Stimulated activated CD4-positive, alpha-beta T cell treated with anti-CD3 and anti-CD28 coated beads, Interleukin-1b, Interleukin-23, amount 100 ng/mL, for 24 hours (primary cell): Measurements from ENCODE around the gene RELB.
"Not testable (repeated sequence)": the region's sequence is repeated elsewhere in the genome, so short reads cannot be mapped to it uniquely, and the experiment has no call there.

ENCODE experiments used
- DNase-seq, 4 experiments: peaks; one replicate each; pipeline ENCODE4 v3.0.0-alpha.2; 2020; ENCODE audit warnings: low read depth in 4 of 4, low spot score in 1 of 4

Gene RELB

DNA sequence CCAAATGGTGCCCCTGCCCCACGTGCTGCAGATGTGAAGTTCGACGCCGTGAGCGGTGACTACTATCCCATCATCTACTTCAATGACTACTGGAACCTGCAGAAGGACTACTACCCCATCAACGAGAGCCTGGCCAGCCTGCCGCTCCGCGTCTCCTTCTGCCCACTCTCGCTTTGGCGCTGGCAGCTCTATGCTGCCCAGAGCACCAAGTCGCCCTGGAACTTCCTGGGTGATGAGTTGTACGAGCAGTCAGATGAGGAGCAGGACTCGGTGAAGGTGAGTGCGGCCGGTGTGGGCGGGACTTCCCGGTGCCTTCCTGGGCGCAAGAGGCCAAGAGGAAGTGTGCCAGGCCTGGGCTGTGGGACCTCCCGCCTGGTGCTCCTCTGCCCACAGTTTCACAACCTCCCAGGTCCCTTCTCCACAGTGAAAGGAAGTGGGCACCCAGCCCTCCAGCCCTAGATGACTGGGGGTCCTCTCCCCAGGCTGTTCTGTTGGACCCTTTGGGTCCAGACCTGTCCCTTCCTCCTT, 14.1 kb upstream of the RELB start:
- no peak for DNase-seq

DNA sequence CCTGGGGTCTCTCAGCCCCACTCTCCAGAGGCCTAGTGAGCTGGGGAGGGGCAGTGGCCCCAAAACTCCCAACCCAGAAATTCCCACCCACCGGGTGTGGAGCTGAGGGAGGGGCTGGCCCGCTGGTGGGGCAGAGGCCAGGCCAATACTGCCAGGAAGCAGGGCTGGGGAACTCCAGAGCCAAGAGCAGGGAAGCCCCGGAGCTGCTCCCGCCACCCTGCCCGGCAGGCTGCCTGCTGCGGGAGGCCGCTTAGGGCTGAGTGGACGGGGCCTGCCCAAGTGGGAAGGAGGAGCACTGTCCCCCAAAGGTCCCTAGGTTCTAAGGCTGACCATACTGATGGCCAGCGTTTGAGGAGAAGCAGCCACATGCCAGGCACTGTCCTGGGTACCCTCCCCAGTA, 13.0 kb upstream of the RELB start:
- DNase-seq, result no peak

DNA sequence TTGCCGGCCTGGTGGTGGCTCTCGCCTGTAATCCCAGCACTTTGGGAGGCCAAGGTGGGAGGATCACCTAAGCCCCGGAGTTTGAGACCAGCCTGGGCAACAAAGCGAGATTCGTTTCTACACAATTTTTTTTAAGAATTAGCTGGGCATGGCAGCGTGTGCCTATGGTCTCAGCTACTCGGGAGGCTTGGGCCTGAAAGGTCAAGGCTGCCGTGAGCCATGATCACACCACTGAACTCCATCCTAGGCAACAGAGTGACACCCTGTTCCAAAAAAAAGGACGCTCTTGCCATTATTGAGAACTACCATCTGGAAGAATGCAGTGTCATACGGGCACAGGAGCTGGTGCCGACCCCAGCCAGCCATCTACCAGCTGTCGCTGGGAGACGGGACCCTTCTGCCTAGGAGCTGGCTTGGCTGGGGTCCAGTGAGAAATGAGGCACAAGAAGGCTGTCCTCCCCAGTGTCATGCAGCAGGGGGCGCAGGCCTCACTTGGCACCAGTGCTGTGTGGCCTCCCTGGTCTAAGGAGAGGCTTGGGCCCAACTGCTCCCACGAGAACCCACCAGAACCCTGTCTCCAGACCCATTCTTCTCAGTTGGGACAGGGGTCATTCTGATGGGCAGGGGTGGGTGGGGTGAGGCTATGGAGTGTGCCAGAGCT, 12.2 kb upstream of the RELB start:
- DNase-seq, result peak; percentile 24 to 53 (median 39)

DNA sequence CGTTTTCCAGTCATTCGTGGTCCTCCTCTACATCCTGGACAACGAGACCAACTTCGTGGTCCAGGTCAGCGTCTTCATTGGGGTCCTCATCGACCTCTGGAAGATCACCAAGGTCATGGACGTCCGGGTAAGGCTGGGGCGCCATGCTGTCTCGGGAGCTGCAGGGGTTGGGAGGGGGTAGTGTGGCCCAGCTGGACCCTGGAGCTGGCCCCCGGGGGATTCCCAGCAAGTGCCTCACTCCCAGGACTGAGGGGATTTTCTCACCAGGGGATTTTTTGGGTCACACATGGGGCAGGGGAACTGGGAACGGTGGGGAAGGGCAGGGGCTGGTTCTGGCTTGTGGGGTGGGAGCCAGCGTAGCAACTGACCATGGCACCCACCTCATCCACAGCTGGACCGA, 10.8 kb upstream of the RELB start:
- DNase-seq, result no peak

DNA sequence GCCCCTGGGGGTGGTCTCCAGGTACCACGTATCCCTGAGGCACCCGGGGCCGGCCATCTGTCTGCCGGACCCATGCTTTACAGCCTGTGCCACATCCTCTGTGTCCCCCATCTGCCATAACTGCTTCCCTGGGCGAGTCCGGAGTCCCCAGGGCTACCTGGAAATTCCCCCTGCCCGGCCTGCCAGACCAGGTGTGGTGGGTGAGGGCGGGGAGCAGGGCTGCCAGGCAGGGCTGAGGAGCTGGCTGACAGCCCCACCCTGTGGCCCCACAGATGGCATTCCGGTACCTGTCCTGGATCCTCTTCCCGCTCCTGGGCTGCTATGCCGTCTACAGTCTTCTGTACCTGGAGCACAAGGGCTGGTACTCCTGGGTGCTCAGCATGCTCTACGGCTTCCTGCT, 10.3 kb upstream of the RELB start:
- DNase-seq, result no peak

DNA sequence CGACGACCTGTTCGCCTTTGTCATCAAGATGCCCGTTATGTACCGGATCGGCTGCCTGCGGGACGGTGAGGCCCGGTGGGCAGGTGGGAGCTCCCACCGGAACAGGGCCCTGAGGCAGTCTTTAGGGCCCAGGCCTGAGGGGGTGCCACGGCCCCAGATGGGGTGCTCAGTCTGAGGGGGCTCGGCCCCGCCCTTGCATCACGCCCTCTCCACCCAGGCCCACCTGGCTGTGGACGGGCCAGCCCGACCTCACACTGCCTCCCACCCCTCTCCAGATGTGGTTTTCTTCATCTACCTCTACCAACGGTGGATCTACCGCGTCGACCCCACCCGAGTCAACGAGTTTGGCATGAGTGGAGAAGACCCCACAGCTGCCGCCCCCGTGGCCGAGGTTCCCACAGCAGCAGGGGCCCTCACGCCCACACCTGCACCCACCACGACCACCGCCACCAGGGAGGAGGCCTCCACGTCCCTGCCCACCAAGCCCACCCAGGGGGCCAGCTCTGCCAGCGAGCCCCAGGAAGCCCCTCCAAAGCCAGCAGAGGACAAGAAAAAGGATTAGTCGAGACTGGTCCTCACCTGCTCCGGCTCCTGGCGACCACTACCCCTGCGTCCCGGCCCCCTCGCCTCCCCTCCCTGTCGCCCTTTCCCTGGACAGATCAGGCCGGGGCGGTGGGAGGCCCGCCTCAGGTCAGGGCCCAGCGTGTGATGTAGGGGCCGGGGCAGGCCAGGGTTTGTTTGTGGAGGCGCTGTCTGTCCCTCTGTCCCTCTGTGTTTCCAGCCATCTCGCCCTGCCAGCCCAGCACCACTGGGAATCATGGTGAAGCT, 8.7 kb upstream of the RELB start:
- no peak for DNase-seq

DNA sequence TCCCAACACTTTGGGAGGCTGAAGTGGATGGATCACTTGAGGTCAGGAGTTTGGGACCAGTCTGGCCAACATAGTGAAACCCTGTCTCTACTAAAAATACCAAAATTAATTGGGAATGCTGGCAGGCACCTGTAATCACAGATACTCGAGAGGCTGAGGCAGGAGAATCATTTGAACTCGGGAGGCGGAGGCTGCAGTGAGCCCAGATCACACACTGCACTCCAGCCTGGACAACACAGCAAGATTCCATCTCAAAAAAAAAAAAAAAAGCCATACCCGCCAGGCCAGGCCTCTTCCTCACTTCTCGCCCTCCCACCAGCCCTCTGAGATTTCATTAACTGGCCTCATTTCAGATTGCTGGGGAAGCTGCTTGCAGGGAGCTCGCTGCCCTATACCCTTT, 7.7 kb upstream of the RELB start:
- DNase-seq, result no peak

DNA sequence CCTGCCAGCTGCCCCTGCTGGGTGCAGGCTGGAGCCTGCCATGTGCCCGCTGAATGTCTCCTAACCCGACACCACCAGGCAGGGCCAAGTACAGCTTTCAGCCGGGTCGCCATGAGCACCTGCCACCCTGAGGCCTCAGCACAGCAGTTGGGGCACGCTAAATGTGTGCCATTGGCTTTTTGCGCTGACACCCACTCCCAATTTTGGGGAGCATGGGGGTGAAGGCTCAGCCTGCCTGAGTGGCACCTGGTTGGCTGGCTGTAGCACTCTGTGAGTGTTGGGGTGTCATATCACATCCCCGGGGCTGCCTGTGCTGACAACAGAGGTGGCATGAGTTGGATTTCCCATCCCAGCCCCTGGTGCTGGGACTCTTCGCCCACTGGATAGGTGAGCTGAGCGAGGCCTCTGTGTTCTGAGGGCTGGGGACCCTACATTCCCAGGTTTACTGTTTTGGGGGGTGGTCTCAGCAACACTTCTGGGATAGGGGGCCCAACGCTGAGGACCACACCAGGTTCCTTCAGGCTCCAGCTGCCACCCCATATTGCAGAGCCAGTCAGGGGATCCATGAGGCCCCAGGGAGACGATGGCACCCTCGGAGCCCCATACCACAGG, 7.2 kb upstream of the RELB start:
- no peak for DNase-seq

DNA sequence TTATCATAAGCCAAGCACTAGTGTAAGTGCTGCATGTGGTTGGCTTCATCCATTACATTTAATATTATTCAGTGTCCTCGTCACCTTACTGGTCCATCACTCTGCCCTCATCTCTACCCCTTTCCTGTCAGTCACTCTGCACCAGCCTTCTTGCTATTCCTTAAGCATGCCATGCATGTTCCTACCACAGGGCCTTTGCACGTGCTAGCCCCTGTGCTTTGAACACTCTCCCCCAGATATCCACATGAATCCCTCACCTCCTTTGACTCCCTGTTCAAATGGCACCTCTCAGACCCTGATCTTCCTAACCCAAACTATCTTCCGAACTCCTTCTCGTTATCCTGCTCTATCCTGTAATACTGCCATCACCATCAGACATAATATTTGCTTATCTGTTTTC, 3.2 kb upstream of the RELB start:
- DNase-seq, result no peak

DNA sequence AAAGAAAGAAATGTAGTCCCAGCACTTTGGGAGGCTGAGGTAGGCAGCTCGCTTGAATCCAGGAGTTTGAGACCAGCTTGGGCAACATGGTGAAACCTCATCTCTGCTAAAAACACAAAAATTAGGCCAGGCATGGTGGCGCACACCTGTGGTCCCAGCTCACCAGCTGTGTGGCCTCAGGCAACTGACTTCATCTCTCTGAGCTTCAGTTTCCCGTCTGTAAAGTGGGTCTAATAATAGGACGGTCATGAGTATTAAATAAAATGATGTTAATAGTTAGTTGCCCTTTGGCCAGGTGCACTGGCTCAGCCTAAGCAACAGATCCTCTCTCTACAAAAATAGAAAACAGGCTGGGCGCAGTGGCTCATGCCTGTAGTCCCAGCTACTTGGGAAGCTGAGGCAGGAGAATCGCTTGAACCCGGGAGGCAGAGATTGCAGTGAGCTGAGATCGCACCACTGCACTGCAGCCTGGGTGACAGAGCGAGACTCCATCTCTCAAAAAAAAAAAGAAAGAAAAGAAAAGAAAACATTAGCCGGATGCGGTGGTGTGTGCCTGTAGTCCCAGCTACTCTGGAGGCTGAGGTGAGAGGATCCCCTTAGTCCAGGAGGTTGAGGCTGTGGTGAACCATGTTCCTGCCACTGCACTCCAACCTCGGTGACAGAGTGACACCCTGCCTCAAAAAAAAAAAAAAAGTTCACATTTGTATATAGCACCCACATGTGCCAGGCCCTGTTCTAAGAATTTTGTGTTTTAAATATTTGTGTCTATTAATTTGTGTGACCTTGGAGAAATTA, 1.9 kb upstream of the RELB start:
- not testable (repeated sequence) for DNase-seq

DNA sequence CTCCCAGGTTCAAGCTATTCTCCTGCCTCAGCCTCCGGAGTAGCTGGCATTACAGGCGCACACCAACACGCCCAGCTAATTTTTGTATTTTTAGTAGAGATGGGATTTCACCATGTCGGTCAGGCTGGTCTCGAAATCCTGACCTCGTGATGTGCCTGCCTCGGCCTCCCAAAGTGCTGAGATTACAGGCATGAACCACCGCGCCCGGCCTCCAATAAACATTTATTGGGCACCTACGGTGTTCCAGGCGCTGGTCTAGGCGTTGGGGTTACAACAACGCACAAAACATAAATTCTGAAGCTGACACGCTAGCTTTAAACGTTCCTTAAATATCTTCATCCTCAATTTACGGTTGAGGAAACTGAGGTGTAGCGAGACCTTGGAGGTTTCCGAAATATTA, 599 bp upstream of the RELB start:
- DNase-seq, result not testable (repeated sequence)

DNA sequence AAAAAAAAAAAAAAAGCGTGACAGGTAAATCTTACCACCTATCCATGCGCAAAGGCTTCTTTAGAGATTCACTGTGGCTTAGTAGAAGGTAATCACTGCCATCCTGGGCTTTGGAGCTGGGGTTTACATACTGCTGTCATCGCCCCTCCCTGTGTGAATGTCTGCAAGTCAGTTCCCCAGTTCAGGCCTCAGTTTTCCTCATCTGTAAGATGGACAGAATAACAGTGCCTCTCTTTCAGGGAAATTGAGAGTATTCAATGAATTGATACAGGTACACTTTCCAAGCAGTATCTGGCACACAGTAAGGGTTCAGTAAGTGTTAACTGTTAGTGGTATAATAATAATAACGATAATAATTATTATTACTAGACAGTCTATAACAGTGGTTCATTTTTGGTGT, 2.2 kb downstream of the RELB start:
- DNase-seq, result no peak

DNA sequence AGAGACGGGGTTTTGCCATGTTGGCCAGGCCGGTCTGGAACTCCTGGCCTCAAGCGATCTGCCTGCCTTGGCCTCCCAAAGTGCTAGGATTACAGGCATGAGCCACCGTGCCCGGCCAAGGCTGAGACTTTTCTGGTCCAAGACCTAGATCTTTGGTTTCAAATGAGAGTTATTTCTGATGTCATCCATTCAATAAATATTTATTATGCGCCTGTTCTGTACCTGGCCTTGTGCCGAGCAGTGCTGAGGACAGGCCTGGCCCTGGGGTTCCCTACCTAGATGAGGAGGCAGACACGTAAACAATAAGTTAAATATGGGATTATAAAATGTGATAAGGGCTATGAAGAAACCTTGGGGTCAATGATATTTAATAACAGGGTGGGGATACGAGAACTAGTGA, 4.5 kb downstream of the RELB start:
- DNase-seq, result no peak

DNA sequence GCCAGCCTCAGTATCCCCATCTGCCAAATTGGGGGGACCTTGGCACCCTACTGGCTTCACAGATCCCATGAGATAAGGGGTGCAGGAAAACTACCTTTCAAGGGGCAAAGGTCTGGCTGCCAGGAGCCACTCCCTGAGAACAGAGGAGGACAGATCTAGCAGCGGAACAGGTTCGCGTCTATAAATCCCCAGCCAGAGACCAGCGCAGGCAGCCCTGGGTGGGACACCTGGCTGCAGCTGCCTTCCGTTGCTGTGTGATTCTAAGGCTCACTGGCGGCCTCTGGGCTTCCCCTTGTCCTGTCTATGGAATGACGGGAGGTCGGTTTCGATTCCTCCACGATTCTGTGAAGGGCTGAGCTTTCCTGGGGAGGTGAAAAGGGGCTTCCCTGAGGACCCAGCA, 7.3 kb downstream of the RELB start:
- no peak for DNase-seq

DNA sequence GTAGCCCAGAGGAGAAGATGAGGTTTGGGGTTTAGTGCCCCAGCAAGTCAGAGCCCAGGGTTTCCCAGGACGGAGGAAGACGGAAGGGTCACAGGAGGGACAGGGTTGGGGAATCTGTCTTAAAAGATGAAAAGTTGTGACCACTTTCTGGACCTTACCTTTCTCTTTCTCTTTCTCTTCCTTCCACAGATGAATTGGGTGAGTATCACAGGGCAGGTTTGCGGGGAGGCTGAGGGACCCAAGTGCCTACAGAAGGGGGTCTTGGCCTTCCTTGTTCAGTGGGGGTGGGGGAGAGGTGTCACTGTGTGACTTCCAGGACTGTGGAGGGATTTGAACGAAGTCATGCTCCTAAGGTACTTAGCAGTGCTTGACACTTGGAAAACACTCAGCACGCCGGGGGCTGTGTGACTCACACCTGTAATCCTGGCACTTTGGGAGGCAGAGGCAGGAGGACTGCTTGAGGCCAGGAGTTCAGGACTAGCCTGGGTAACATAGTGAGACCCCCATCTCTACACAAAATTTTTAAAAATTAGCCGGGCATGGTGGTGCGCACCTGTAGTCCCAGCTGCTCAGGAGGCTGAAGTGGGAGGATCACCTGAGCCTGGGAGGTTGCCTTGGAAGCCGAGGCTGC, 8.5 kb downstream of the RELB start:
- no peak for DNase-seq

DNA sequence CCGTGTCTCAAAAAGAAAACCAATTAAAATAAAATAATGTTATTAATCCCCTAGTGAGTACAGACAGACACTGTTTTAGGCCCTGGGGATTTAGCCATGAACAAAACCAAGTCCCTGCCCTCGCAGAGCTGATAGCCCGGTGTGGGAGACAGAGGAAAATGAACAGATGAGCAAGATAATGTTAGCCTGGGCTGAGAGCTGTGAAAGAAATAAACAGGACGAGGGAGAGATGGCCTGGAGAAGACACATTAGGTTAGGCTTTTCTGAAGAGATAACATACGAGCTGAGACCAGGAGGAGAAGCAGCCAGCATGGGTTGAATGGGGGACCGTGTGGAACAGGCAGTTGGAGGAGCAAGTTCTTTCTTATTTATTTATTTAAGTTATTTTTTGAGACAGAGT, 9.0 kb downstream of the RELB start:
- no peak for DNase-seq

DNA sequence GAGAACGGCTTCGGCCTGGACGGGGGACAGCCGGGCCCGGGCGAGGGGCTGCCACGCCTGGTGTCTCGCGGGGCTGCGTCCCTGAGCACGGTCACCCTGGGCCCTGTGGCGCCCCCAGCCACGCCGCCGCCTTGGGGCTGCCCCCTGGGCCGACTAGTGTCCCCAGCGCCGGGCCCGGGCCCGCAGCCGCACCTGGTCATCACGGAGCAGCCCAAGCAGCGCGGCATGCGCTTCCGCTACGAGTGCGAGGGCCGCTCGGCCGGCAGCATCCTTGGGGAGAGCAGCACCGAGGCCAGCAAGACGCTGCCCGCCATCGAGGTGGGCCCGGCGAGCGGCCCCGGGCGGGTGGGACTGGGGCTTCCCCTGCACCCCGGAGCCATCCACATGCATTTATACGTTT, 10.7 kb downstream of the RELB start:
- no peak for DNase-seq

DNA sequence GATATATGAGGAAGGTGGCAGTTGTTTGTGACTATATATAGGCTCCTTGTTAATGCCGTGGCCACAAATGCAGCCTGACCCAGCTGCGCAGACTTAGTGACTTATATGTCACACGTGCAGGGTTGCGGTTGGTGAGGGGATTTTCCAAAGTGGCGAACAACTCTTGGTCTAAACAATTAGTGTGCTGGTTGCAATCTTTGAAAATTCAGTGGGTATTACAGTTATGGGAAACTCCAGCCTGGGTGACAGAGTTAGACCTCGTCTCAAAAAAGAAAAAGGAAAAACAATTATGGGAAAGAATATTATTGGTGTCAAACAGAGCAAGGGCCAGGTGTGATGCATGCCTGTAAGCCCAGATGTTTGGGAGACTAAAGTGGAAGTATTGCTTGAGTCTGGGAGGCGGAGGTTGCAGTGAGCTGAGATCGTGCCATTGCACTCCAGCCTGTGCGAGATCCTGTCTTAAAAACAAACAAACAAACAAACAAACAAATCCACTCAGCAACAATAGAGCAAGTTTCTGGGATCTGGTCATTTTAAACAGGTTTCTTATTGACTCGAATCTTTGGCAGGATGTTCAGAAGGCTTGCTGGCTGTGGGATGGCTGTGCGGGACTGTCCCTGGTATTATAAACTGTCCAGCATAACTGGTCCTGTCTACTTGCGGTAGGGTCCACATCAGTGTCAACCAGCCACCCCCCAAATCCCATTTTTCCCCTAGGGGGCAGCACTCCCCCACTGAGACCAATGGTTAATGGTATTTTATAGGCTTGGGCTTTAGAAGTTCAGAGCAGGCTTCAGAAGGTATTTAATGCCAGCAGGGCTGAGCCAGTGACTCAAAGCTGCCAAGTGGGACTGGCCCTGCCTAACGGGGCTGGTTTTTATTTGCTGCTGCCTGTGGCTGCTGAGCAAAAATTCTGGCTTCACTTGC, 15.4 kb downstream of the RELB start:
- DNase-seq, result peak; percentile 25 to 38 (median 34)

DNA sequence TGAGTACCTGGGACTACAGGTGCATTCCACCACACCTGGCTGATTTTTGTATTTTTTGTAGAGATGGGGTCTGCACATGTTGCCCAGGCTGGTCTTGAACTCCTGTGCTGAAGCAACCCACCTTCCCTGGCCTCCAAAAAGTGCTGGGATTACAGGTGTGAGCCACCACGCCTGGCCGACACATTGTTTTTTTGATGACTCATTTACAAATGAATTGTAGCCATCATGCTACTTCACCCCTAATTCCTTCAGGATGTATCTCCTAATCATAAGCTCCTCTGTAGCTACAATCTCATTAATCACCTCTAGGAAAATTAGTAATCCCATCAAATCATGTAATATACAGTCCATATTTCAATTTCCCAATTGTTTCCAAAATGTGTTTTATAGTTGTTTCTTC, 17.9 kb downstream of the RELB start:
- no peak for DNase-seq

DNA sequence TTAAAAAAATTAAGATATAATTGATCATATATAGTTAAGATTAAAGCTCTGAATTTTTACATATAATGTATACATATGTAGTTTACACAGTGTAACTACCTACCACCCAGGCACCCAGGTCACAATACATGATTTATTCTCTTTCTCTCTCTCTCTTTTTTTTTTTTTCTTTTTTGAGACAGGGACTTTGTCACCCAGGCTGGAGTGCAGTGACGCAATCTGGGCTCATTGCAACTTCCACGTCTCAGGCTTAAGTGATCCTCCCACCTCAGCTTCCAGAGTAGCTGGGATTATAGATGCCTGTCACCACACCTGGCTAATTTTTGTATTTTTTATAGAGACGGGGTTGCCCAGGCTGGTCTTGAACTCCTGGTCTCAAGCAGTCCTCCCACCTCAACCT, 18.8 kb downstream of the RELB start:
- DNase-seq, result no peak
